ENCODE data around the gene CCDC12. TPM values are rescaled to one million over a fixed set of nuclear protein-coding genes. Genes with fewer than 3 reads are reported as not detected.

The CCDC12 gene
- total RNA-seq, 2 donors from 2014 or later: 49.3 to 55.2 TPM

DNA sequence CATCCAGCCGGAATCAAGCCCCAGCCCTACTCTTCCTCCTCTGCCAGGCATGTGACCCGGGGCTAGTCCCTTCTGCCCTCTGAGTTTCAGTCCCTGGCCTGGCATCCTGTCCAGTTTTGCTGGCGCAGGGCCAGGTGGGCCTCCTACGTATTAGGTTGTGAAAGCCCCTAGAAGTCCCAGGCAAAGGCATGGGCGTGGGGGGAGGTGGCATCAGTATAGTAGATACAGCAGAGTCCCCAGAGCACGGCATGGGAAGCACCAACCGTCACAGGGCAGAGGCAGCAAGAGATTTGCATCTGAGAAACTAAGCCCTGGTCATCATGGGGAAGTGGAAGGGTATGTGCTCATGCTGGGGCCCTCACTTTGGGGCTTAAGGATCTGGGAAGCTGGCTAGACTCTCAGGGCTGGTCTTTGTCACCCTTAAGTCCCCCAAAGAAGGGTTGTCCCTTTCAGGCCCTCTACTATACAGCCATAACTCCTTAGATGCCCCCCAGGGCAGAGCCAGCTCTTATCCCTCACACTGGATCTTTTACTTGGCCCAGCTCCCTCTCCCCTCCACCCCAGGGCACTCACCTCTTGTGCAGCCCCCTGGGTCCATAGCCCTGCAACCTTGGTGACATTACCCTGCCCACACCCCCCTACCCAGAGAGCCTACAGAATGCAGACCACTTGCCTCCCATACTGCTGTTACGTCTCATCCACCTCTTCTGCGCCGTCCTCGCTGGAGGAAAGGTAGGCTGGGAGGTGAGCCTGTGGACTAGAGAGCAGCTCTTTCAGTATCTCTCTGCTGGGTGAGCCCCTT, 14.2 kb upstream of the CCDC12 start:
- DNase-seq (ENCODE audit: low spot score in 2 of 2): no peak
- H3K27ac Mint-ChIP-seq: peak overlapping the region; percentile 68 to 89
- no peaks in the 10 kb centered on the region for H3K9me3 Mint-ChIP-seq
- ATAC-seq: no peak
- no peaks in the 10 kb centered on the region for H3K36me3 Mint-ChIP-seq

- Mint-ChIP-seq H3K36me3 (peaks cover 0 to 6% of the 10 kb centered on the region in 2 donors), H3K27ac (peak overlapping the region in 1 of 2 donors; percentile 91), H3K9me3 (no peaks in the 10 kb centered on the region)
- no peak for ATAC-seq
- no peak for DNase-seq (ENCODE audit: low spot score in 2 of 2)
Observed at GRCh38 chr3:46989146-46989810, 12.7 kb upstream of the CCDC12 start.

- Mint-ChIP-seq H3K36me3 (peaks cover 0 to 6% of the 10 kb centered on the region in 2 donors), H3K9me3 (no peaks in the 10 kb centered on the region), H3K27ac (peak overlapping the region in 1 of 2 donors; percentile 91)
- DNase-seq (ENCODE audit: low spot score in 2 of 2) (no peak), ATAC-seq (no peak)
Observed at GRCh38 chr3:46988616-46989015, 12.1 kb upstream of the CCDC12 start.

DNA sequence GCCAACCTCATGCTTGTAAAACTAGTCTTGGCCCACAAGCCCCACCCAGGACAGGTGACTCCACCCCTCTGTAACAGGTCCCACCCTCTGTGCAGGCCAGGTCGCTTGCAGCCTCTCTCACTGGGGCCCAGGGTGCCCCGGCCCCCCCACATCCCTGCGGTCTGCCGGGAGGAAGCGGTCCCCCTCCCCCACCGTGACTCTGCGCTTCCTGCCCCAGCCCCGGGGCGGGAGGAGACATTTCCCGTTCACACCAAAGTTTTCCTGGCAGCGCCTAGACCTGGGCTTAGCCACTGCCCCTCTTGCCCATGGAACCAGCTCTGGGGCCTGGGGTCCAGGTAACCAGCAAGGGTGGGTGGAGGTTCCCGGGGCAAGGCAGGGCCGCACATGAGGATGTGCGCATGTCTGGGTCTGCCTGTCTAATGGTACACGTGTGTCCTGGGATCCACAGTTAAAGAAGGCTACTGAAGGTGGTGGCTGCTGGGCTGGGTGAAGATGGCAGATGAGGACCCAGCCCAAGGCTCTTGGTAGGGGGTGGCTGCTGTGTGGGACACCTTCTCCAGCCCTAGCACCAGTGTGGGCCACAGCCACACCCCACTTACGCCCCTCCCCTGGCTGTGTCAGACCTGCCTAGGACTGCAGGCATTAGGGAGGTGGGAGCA, 11.3 kb upstream of the CCDC12 start:
- DNase-seq (ENCODE audit: low spot score in 2 of 2) (peak; percentile 79 to 81), ATAC-seq (peak; percentile 92 to 97)
- peak overlapping the region; percentile 91 to 96 for H3K27ac Mint-ChIP-seq
- no peaks in the 10 kb centered on the region for H3K9me3 Mint-ChIP-seq
- peaks cover 0 to 6% of the 10 kb centered on the region in 2 donors for H3K36me3 Mint-ChIP-seq

DNA sequence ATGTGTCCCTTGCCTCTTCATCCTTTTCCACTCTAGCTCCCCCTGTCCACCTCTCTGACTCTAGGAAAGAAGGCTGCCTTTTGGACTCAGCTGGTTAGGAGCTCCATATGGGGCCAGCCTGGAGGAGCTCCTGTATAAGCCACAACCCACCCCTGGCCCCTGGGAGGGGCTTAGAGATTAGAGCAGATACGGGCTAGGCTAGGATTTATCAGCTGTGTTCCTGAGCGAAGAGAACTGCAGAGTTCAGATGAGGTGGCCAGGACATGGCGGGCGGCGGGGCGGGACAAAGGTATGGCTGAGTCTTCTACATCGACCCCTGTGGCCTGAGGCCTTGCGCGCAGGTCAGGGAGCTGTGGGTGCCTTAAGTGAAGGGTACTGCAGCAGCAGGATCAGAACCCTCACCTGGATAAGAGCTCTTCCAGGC, 10.8 kb upstream of the CCDC12 start:
- H3K36me3 Mint-ChIP-seq: peaks cover 0 to 6% of the 10 kb centered on the region in 2 donors
- peak overlapping the region; percentile 72 to 91 for H3K27ac Mint-ChIP-seq
- ATAC-seq (peak; percentile 23 to 24), DNase-seq (ENCODE audit: low spot score in 2 of 2) (no peak)
- H3K9me3 Mint-ChIP-seq: no peaks in the 10 kb centered on the region

- Mint-ChIP-seq H3K27ac (peak overlapping the region; percentile 91), H3K9me3 (no peaks in the 10 kb centered on the region), H3K36me3 (peaks cover 0 to 6% of the 10 kb centered on the region in 2 donors)
- ATAC-seq (no peak), DNase-seq (ENCODE audit: low spot score in 2 of 2) (no peak)
Observed at GRCh38 chr3:46986782-46987310, 10.3 kb upstream of the CCDC12 start.

GRCh38 chr3:46986055-46986730, 9.6 kb upstream of the CCDC12 start:
- DNase-seq (ENCODE audit: low spot score in 2 of 2): no peak
- no peak for ATAC-seq
- H3K9me3 Mint-ChIP-seq: no peaks in the 10 kb centered on the region
- H3K27ac Mint-ChIP-seq: peak overlapping the region; percentile 91
- peaks cover 0 to 6% of the 10 kb centered on the region in 2 donors for H3K36me3 Mint-ChIP-seq

DNA sequence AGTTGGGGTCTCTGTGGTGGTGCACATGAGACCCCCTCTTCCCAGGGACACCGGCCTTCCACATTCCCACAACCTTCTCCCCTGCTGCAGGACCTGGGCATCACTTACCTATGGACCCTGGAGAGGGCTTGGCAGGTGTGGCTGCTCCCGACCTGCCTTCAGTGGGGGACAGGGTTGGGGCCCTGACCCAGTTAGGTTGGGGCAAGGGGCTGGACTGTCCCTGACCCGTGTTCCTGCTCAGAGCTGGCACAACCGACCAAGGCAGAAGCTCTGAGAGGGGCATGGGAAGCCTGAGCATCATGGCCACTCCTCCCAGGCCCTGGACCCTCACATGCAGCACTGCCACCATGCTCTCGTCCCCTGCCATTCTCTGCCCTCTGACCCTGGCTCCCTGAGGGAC, 9.0 kb upstream of the CCDC12 start:
- peaks cover 0 to 6% of the 10 kb centered on the region in 2 donors for H3K36me3 Mint-ChIP-seq
- H3K27ac Mint-ChIP-seq: no peak overlapping the region
- ATAC-seq (no peak), DNase-seq (ENCODE audit: low spot score in 2 of 2) (no peak)
- H3K9me3 Mint-ChIP-seq: no peaks in the 10 kb centered on the region

- H3K9me3 Mint-ChIP-seq: no peaks in the 10 kb centered on the region
- peak overlapping the region; percentile 0 to 73 for H3K27ac Mint-ChIP-seq
- ATAC-seq (no peak), DNase-seq (ENCODE audit: low spot score in 2 of 2) (no peak)
- H3K36me3 Mint-ChIP-seq: peaks cover 0 to 6% of the 10 kb centered on the region in 2 donors
Observed at GRCh38 chr3:46984591-46985459, 8.3 kb upstream of the CCDC12 start.

- ATAC-seq (no peak), DNase-seq (ENCODE audit: low spot score in 2 of 2) (no peak)
- Mint-ChIP-seq H3K9me3 (no peaks in the 10 kb centered on the region), H3K36me3 (peaks cover 0 to 6% of the 10 kb centered on the region in 2 donors), H3K27ac (no peak overlapping the region)
Observed at GRCh38 chr3:46982546-46982945, 6.0 kb upstream of the CCDC12 start.

GRCh38 chr3:46981932-46982471, 5.5 kb upstream of the CCDC12 start:
- H3K27ac Mint-ChIP-seq: no peak overlapping the region
- no peak for DNase-seq (ENCODE audit: low spot score in 2 of 2)

DNA sequence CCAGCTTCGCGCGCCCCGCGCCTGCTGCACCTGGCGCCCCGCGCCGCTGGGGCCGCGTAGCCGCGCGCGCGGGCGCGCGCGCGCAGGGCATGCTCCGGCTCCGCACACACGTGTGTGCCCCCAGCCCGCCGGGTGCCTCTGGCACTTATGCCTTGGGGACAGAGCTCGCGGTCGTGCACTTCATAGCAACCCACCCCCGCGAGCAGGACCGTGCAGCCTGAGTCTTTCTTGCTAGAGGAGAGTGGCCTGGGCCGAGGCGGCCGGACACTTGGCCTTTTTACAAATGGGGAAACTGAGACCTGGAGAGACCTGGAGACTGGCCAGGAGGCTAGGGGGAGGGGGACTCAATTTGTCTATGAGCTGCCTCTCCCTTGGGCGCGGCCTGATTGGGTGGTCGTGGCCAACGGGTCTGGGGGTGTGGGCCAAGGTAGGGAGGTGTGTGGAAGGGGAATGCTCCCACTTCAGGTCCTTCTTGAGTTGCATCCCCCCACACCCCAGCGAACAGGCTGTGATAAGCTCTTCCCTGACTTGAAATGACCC, 3.5 kb upstream of the CCDC12 start:
- DNase-seq (ENCODE audit: low spot score in 2 of 2): no peak
- Mint-ChIP-seq H3K27ac (peak overlapping the region in 1 of 2 donors; percentile 82), H3K9me3 (no peaks in the 10 kb centered on the region), H3K36me3 (peaks cover 9 to 16% of the 10 kb centered on the region in 2 donors)
- peak in 1 of 2 donors; percentile 10 for ATAC-seq

More at GRCh38 chr3:46981932-46982471, 5.5 kb upstream of the CCDC12 start:
- H3K36me3 Mint-ChIP-seq: peaks cover 0 to 6% of the 10 kb centered on the region in 2 donors
- H3K9me3 Mint-ChIP-seq: no peaks in the 10 kb centered on the region
- no peak for ATAC-seq

GRCh38 chr3:46978985-46979944, 2.7 kb upstream of the CCDC12 start, which contains the start of gene NBEAL2:
TSS of gene NBEAL2 (plus strand) at chr3:46979666. CDS start at chr3:46979862, 196 bp downstream.
- Mint-ChIP-seq H3K36me3 (peaks cover 16 to 17% of the 10 kb centered on the region in 2 donors), H3K27ac (peak within 1 kb of the TSS; percentile 82 to 92), H3K9me3 (no peaks in the 10 kb centered on the region)
- ATAC-seq (peak; percentile 85 to 86), DNase-seq (ENCODE audit: low spot score in 2 of 2) (peak; percentile 95 to 96)

- Mint-ChIP-seq H3K36me3 (peaks cover 16 to 19% of the 10 kb centered on the region in 2 donors), H3K9me3 (no peaks in the 10 kb centered on the region), H3K27ac (peak overlapping the region; percentile 92 to 94)
- no peak for DNase-seq (ENCODE audit: low spot score in 2 of 2)
- no peak for ATAC-seq
Observed at GRCh38 chr3:46978381-46978780, 1.8 kb upstream of the CCDC12 start.

All from activated naive CD4-positive, alpha-beta T cell treated with anti-CD3 and anti-CD28 coated beads, Interleukin-2, amount 50 U/mL, for 72 hours (primary cell).